ENCODE data around the gene MACROD2. TPM values are rescaled to one million over a fixed set of nuclear protein-coding genes. Genes with fewer than 3 reads are reported as not detected.
"Not testable (repeated sequence)": the region's sequence is repeated elsewhere in the genome, so short reads cannot be mapped to it uniquely, and the experiment has no call there.

The MACROD2 gene
- total and polyA plus RNA-seq, 11 donors, result 0.54 to 5.4 (median 2.4) TPM

- Histone ChIP-seq H3K27me3 (no peaks in the 10 kb centered on the region), H3K36me3 (no peaks in the 10 kb centered on the region), H3K9me3 (no peaks in the 10 kb centered on the region), H3K4me3 (no peak overlapping the region), H3K4me1 (no peaks in the 10 kb centered on the region), H3K27ac (no peak overlapping the region)
- DNase-seq (no peak), ATAC-seq (no peak)
- intact Hi-C loops (cut with DNase I), result no loop called here
- 90 to 97% (median 95%) methylated on average over 4 of the region's 4 CpGs for WGBS, 4 donors
- TF ChIP-seq POLR2A (IDR thresholded peaks at IDR 0.05), result no peak
- TF ChIP-seq, protein P1, sequence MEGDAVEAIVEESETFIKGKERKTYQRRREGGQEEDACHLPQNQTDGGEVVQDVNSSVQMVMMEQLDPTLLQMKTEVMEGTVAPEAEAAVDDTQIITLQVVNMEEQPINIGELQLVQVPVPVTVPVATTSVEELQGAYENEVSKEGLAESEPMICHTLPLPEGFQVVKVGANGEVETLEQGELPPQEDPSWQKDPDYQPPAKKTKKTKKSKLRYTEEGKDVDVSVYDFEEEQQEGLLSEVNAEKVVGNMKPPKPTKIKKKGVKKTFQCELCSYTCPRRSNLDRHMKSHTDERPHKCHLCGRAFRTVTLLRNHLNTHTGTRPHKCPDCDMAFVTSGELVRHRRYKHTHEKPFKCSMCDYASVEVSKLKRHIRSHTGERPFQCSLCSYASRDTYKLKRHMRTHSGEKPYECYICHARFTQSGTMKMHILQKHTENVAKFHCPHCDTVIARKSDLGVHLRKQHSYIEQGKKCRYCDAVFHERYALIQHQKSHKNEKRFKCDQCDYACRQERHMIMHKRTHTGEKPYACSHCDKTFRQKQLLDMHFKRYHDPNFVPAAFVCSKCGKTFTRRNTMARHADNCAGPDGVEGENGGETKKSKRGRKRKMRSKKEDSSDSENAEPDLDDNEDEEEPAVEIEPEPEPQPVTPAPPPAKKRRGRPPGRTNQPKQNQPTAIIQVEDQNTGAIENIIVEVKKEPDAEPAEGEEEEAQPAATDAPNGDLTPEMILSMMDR (IDR thresholded peaks at IDR 0.05), result no peak
Measured at GRCh38 chr20:15195378-15195777, 1200.1 kb downstream of the MACROD2 start.

DNA sequence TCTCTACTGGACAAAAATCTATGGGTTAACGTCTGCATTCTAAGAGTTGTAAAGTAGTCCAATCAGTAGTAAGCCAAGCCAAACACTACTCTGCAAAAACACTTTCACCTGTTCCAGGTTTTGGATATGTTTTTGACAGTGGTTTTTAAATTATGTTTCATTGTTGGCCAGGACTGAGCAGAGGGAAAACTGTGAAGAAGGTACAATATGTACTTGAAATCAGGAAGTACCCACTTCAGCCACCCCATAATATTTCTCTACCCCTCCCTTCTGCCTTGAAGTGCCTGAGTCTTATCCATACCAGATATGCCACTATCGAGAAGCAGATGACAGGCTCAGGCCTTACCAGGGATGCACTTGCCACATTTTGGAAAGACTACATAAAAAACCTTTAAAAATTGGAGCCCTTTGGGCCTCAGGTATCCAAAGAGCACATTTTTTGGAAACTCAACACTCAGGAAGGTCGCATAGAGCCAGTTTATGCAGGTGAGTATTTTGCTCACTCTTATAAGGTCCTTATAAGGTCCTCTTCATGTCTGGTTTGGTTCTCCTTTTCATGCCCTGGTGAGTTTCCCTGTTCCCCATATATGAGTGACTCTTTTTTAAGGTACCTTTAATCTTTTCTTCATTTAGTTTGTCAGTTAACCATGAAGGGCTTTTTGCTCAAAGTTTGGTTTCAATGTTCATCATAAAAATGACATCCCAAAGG is 1201.4 kb downstream of the MACROD2 start:
- H3K27ac ChIP-seq, result no peak overlapping the region
- DNase-seq (no peak), ATAC-seq (no peak)
- intact Hi-C loops (cut with DNase I), result no loop called here
- no peak overlapping the region for H3K4me3 ChIP-seq
- TF ChIP-seq, protein P1 (IDR thresholded peaks at IDR 0.05), result no peak
- TF ChIP-seq POLR2A (IDR thresholded peaks at IDR 0.05), result no peak
- H3K27me3 ChIP-seq, result no peaks in the 10 kb centered on the region
- H3K4me1 ChIP-seq, result no peaks in the 10 kb centered on the region
- H3K9me3 ChIP-seq, result no peaks in the 10 kb centered on the region
- 62 to 84% (median 68%) methylated on average over 3 of the region's 3 CpGs for WGBS, 4 donors
- H3K36me3 ChIP-seq, result no peaks in the 10 kb centered on the region

- WGBS, 4 donors, result 85 to 92% (median 88%) methylated on average over 10 of the region's 10 CpGs
Measured at GRCh38 chr20:15198017-15198416, 1202.7 kb downstream of the MACROD2 start.

GRCh38 chr20:15199698-15200097 is 1204.4 kb downstream of the MACROD2 start:
- H3K27ac ChIP-seq, result no peak overlapping the region
- WGBS, 4 donors, result 75 to 89% (median 83%) methylated on average over 1 of the region's 1 CpG

More at GRCh38 chr20:15198017-15198416, 1202.7 kb downstream of the MACROD2 start:
- ATAC-seq; H3K9me3 ChIP-seq; H3K27ac ChIP-seq; H3K4me1 ChIP-seq; H3K4me3 ChIP-seq; H3K27me3 ChIP-seq; intact Hi-C loops (cut with DNase I); H3K36me3 ChIP-seq; DNase-seq: not testable (repeated sequence)

More at GRCh38 chr20:15199698-15200097, 1204.4 kb downstream of the MACROD2 start:
- Histone ChIP-seq H3K9me3 (peaks cover 0 to 8% (median 0%) of the 10 kb centered on the region in 12 donors), H3K36me3 (no peaks in the 10 kb centered on the region), H3K4me3 (no peak overlapping the region), H3K27me3 (no peaks in the 10 kb centered on the region), H3K4me1 (no peaks in the 10 kb centered on the region)
- no peak for TF ChIP-seq POLR2A (IDR thresholded peaks at IDR 0.05)
- TF ChIP-seq, protein P1 (IDR thresholded peaks at IDR 0.05), result no peak
- intact Hi-C loops (cut with DNase I), result no loop called here
- DNase-seq (no peak), ATAC-seq (no peak)
